A549 (cell line): ENCODE data around the gene ENDOG. TPM values are rescaled to one million over a fixed set of nuclear protein-coding genes. Genes with fewer than 3 reads are reported as not detected.

Source experiments
- CBX2 ChIP-seq: fragments of 200-600 bp; sonication (generic); IDR thresholded peaks from 2 replicates; pipeline ENCODE4 v1.6.1; 2016; ENCODE audit warnings: low read depth, mild to moderate bottlenecking, borderline replicate concordance
- CBX8 ChIP-seq: fragments of 200-600 bp; sonication (generic); IDR thresholded peaks from 2 replicates; pipeline ENCODE4 v1.6.1; 2016
- CHD2 ChIP-seq: fragments of 150-350 bp; IDR thresholded peaks from 2 replicates; pipeline ENCODE4 v1.6.1; 2014; ENCODE audit warnings: low read length; ENCODE audit not compliant: partially characterized antibody
- EHF ChIP-seq: fragments of 250-450 bp; sonication (Bioruptor Pico); IDR thresholded peaks from 2 replicates; pipeline ENCODE4 v1.5.0; 2020; ENCODE audit warnings: mild to moderate bottlenecking
- ESRRA ChIP-seq: fragments of 150-350 bp; IDR thresholded peaks from 2 replicates; pipeline ENCODE4 v1.6.1; 2014; ENCODE audit warnings: mild to moderate bottlenecking, low read length, borderline replicate concordance
- FOXS1 ChIP-seq: fragments of 250-450 bp; sonication (Bioruptor Pico); IDR thresholded peaks from 2 replicates; pipeline ENCODE4 v1.5.0; 2020; ENCODE audit warnings: mild to moderate bottlenecking, moderate library complexity
- GATA3 ChIP-seq: IDR thresholded peaks from 2 replicates; pipeline ENCODE4 v1.6.1; 2012; ENCODE audit warnings: borderline replicate concordance
- HES2 ChIP-seq: fragments of >200 bp; sonication (Bioruptor Twin); formaldehyde crosslinking; IDR thresholded peaks from 2 replicates; pipeline ENCODE4 v1.6.1; 2016
- HMGXB4 ChIP-seq: fragments of 250-450 bp; sonication (Bioruptor Pico); IDR thresholded peaks from 2 replicates; pipeline ENCODE4 v1.5.0; 2021; ENCODE audit warnings: mild to moderate bottlenecking, moderate library complexity, borderline replicate concordance
- HOXB13 ChIP-seq: fragments of 250-450 bp; sonication (Bioruptor Pico); IDR thresholded peaks from 2 replicates; pipeline ENCODE4 v1.5.0; 2020; ENCODE audit warnings: low read depth, mild to moderate bottlenecking, moderate library complexity
- HOXB5 ChIP-seq: fragments of 250-450 bp; sonication (Bioruptor Pico); IDR thresholded peaks from 2 replicates; pipeline ENCODE4 v1.5.0; 2020; ENCODE audit warnings: mild to moderate bottlenecking, moderate library complexity
- JUN ChIP-seq, 2 experiments: fragments of >200 bp; sonication (Bioruptor Twin); formaldehyde crosslinking; IDR thresholded peaks; 2 replicates in 1 of 2; 3 replicates in 1 of 2; pipeline ENCODE4 v1.6.1; 2016 to 2017
- JUNB ChIP-seq: fragments of >200 bp; sonication (Bioruptor Twin); formaldehyde crosslinking; IDR thresholded peaks from 2 replicates; pipeline ENCODE4 v1.6.1; 2016
- KDM1A ChIP-seq: fragments of 200-600 bp; sonication (generic); IDR thresholded peaks from 2 replicates; pipeline ENCODE4 v1.6.1; 2016; ENCODE audit warnings: low read depth, mild to moderate bottlenecking
- KDM5A ChIP-seq: fragments of 200-600 bp; sonication (generic); IDR thresholded peaks from 2 replicates; pipeline ENCODE4 v1.6.1; 2016; ENCODE audit warnings: antibody characterized with exemption, mild to moderate bottlenecking
- MAFK ChIP-seq: fragments of 450-650 bp; IDR thresholded peaks from 2 replicates; pipeline ENCODE4 v1.6.1; 2014; ENCODE audit not compliant: partially characterized antibody
- MAZ ChIP-seq: fragments of 150-350 bp; IDR thresholded peaks from 2 replicates; pipeline ENCODE4 v1.6.1; 2014; ENCODE audit warnings: antibody characterized with exemption, low read depth, low read length, borderline replicate concordance
- PBX3 ChIP-seq: IDR thresholded peaks from 2 replicates; pipeline ENCODE4 v1.6.1; 2012
- POLR2A ChIP-seq: IDR thresholded peaks from 2 replicates; pipeline ENCODE4 v1.6.1; 2012; ENCODE audit warnings: mild to moderate bottlenecking, low read length
- POLR2AphosphoS2 ChIP-seq: conservative IDR thresholded peaks from 2 replicates; pipeline ENCODE4 v1.6.1; 2012; ENCODE audit warnings: low read length, improper control_type of control experiment, inconsistent platforms
- RAD21 ChIP-seq, 2 experiments: fragments of >200 bp in 1 of 2; sonication (Bioruptor Twin) in 1 of 2; formaldehyde crosslinking in 1 of 2; IDR thresholded peaks in 1 of 2; conservative IDR thresholded peaks in 1 of 2; 2 replicates in 1 of 2; 3 replicates in 1 of 2; pipeline ENCODE4 v1.6.1; 2012 to 2018; ENCODE audit warnings: inconsistent platforms in 1 of 2
- RCOR1 ChIP-seq: fragments of 150-350 bp; IDR thresholded peaks from 2 replicates; pipeline ENCODE4 v1.6.1; 2014; ENCODE audit warnings: antibody characterized with exemption, low read length, low read depth
- REST ChIP-seq: fragments of 200-600 bp; sonication (generic); IDR thresholded peaks from 2 replicates; pipeline ENCODE4 v1.6.1; 2016; ENCODE audit warnings: antibody characterized with exemption, mild to moderate bottlenecking, moderate library complexity
- RFX5 ChIP-seq: fragments of 450-650 bp; IDR thresholded peaks from 2 replicates; pipeline ENCODE4 v1.7.1; 2014; ENCODE audit warnings: antibody characterized with exemption, mild to moderate bottlenecking, moderate library complexity
- RNF2 ChIP-seq: fragments of 200-600 bp; sonication (generic); IDR thresholded peaks from 2 replicates; pipeline ENCODE4 v1.6.1; 2016; ENCODE audit warnings: low read depth, mild to moderate bottlenecking, antibody characterized with exemption, moderate library complexity, borderline replicate concordance
- SMC3 ChIP-seq: fragments of >200 bp; sonication (Bioruptor Twin); formaldehyde crosslinking; IDR thresholded peaks from 3 replicates; pipeline ENCODE4 v1.6.1; 2018; ENCODE audit warnings: inconsistent platforms
- TFCP2L1 ChIP-seq: fragments of 250-450 bp; sonication (Bioruptor Pico); IDR thresholded peaks from 2 replicates; pipeline ENCODE4 v1.5.0; 2021; ENCODE audit warnings: mild to moderate bottlenecking
- TP53 ChIP-seq: fragments of 250-450 bp; sonication (Bioruptor Pico); IDR thresholded peaks from 2 replicates; pipeline ENCODE4 v1.5.0; 2021; ENCODE audit warnings: mild to moderate bottlenecking, moderate library complexity
- polyA plus RNA-seq, 4 experiments: library from polyadenylated mRNA; depleted of rRNA in 3 of 4; stranded (reverse); fragments of >200 nt; fragmentation: RNase III in 1 of 4; extraction: RNeasy Plus Mini Kit Qiagen cat#74134 plus additional on column Dnase treatment in 1 of 4; gene quantifications; 2 replicates in 3 of 4; 3 replicates in 1 of 4; pipeline ENCODE4 v1.2.3, GENCODE V29; 2011 to 2017

Gene ENDOG
- polyA plus RNA-seq, 2 of the 4 experiments (the other 2 are of a cell fraction): 12.8 to 18.6 TPM

GRCh38 chr9:128771745-128772519, 46.4 kb upstream of the ENDOG start, which contains the start of gene ZER1 (continued):
- no peak for TF ChIP-seq REST
- peak; percentile 26; the same call in 1 of the 2 replicates for TF ChIP-seq KDM5A
- TF ChIP-seq HES2: no peak
- TF ChIP-seq ESRRA: no peak
- peak; percentile 13 for TF ChIP-seq CHD2
- no peak for TF ChIP-seq MAFK
- TF ChIP-seq JUNB: no peak
- no peak for TF ChIP-seq EHF (CRISPR knock-in tag)
- no peak for TF ChIP-seq KDM1A
- TF ChIP-seq POLR2AphosphoS2: no peak
- TF ChIP-seq MAZ: 0 out of 2 replicates have a peak, but pooled peaks have one; percentile 65
- TF ChIP-seq CBX2: no peak
- TF ChIP-seq JUN (IDR thresholded peaks at IDR 0.05): peak; percentile 63 to 98; a peak in 4 of 5 replicates
- TF ChIP-seq RCOR1: no peak
- no peak for TF ChIP-seq CBX8
- no peak for TF ChIP-seq RNF2
- peak; percentile 30; the same call in 1 of the 2 replicates for TF ChIP-seq POLR2A
- TF ChIP-seq RAD21 (conservative IDR thresholded peaks at IDR 0.05 in 1 of 2, IDR thresholded peaks at IDR 0.05 in 1 of 2): peak in 1 of 2 experiments; percentile 41; a peak in 1 of 5 replicates
- TF ChIP-seq HOXB5: 0 out of 2 replicates have a peak, but pooled peaks have one; percentile 55
- TF ChIP-seq SMC3: peak; percentile 38; the same call in 1 of the 3 replicates
- no peak for TF ChIP-seq FOXS1 (CRISPR knock-in tag)
- no peak; the same call in 1 of the 2 replicates for TF ChIP-seq HOXB13 (CRISPR knock-in tag)
- peak; percentile 74; the same call in 1 of the 2 replicates for TF ChIP-seq PBX3
- peak; percentile 35; the same call in 1 of the 2 replicates for TF ChIP-seq GATA3
- no peak for TF ChIP-seq TP53 (CRISPR knock-in tag)
- TF ChIP-seq RFX5: 0 out of 2 replicates have a peak, but pooled peaks have one; percentile 71
- TF ChIP-seq HMGXB4 (CRISPR knock-in tag): peak; percentile 40; the same call in 1 of the 2 replicates
- TF ChIP-seq TFCP2L1: no peak
- TF ChIP-seq, all 56 proteins: peak for 20
